Coronary artery (tissue), 2 donors: ENCODE measurements around the gene KIAA0753.

Experiments
- DNase-seq: peaks from one replicate; pipeline ENCODE4 v3.0.0-alpha.2; 2017; ENCODE audit warnings: low spot score
- H3K27ac ChIP-seq, 2 donors: fragments of 200-600 bp; sonication (generic); one replicate each; pipeline ENCODE4 v1.5.1; 2016 to 2019
- H3K4me3 ChIP-seq: fragments of 200-600 bp; sonication (generic); 2 replicates; pipeline ENCODE4 v1.5.1; 2016; ENCODE audit warnings: mild to moderate bottlenecking, moderate library complexity
- CTCF ChIP-seq: fragments of 200-600 bp; sonication (generic); IDR thresholded peaks from one replicate; pipeline ENCODE4 v1.5.1; 2019; ENCODE audit warnings: antibody characterized with exemption

Gene KIAA0753

GRCh38 chr17:6633263-6633662, 7.2 kb downstream of the KIAA0753 start:
- TF ChIP-seq CTCF: no peak
- DNase-seq: no peak
- no peak overlapping the region for H3K4me3 ChIP-seq
- no peak overlapping the region for H3K27ac ChIP-seq

- TF ChIP-seq CTCF: no peak
- Histone ChIP-seq H3K27ac (no peak overlapping the region), H3K4me3 (no peak overlapping the region)
- no peak for DNase-seq
Observed at GRCh38 chr17:6632530-6632929, 8.0 kb downstream of the KIAA0753 start.

- no peak for DNase-seq
- Histone ChIP-seq H3K27ac (no peak overlapping the region), H3K4me3 (no peak overlapping the region)
- TF ChIP-seq CTCF: no peak
Observed at GRCh38 chr17:6630390-6630789, 10.1 kb downstream of the KIAA0753 start.

- TF ChIP-seq CTCF: no peak
- no peak overlapping the region for H3K4me3 ChIP-seq
- DNase-seq: no peak
- no peak overlapping the region for H3K27ac ChIP-seq
Observed at GRCh38 chr17:6627019-6627418, 13.5 kb downstream of the KIAA0753 start.

GRCh38 chr17:6626616-6627015, 13.9 kb downstream of the KIAA0753 start:
- Histone ChIP-seq H3K4me3 (no peak overlapping the region), H3K27ac (no peak overlapping the region)
- no peak for TF ChIP-seq CTCF
- no peak for DNase-seq

- TF ChIP-seq CTCF: no peak
- H3K4me3 ChIP-seq: no peak overlapping the region
- no peak for DNase-seq
- H3K27ac ChIP-seq: no peak overlapping the region
Observed at GRCh38 chr17:6623941-6624340, 16.6 kb downstream of the KIAA0753 start.

GRCh38 chr17:6611231-6611630, 29.3 kb downstream of the KIAA0753 start:
- Histone ChIP-seq H3K27ac (no peak overlapping the region), H3K4me3 (no peak overlapping the region)
- DNase-seq: no peak
- no peak for TF ChIP-seq CTCF
